MCF 10A (cell line): ENCODE measurements around the gene MAP2K4. TPM values are rescaled to one million over a fixed set of nuclear protein-coding genes. Genes with fewer than 3 reads are reported as not detected.

Source experiments
- BruUV-seq: library from RNA; stranded (reverse); fragments of 400-500 nt; replicated peaks from 2 replicates; lab custom pipeline; 2021; lab: Mats Ljungman, UMichigan
- CTCF ChIA-PET: fragments of 300-600 bp; sonication (Branson Sonifier 250); formaldehyde crosslinking; extraction: SDS; loops from one replicate; lab custom pipeline; 2021; ENCODE audit warnings: antibody characterized with exemption, inconsistent platforms; lab: Yijun Ruan, JAX
- POLR2A ChIA-PET: fragments of 300-600, 350-650 bp; sonication (Branson Sonifier 250); formaldehyde crosslinking; extraction: SDS; loops from one replicate; lab custom pipeline; 2020; ENCODE audit warnings: antibody characterized with exemption, inconsistent platforms; lab: Yijun Ruan, JAX
- DNase-seq: peaks from one replicate; pipeline ENCODE4 v3.0.0-alpha.2; 2018; ENCODE audit not compliant: unreplicated experiment
- H3K27ac Mint-ChIP-seq: one replicate; pipeline ENCODE4 v1.8.0; 2022; ENCODE audit warnings: mild to moderate bottlenecking, low read depth, mixed read lengths; ENCODE audit not compliant: unreplicated experiment
- H3K27me3 Mint-ChIP-seq: one replicate; pipeline ENCODE4 v1.8.0; 2022; ENCODE audit warnings: mixed read lengths; ENCODE audit not compliant: insufficient read depth, unreplicated experiment
- H3K36me3 Mint-ChIP-seq: one replicate; pipeline ENCODE4 v1.8.0; 2022; ENCODE audit warnings: mild to moderate bottlenecking, moderate library complexity, mixed read lengths; ENCODE audit not compliant: insufficient read depth, unreplicated experiment
- H3K4me1 Mint-ChIP-seq: one replicate; pipeline ENCODE4 v1.8.0; 2022; ENCODE audit warnings: mixed read lengths; ENCODE audit not compliant: insufficient read depth, unreplicated experiment
- H3K4me3 Mint-ChIP-seq: one replicate; pipeline ENCODE4 v1.8.0; 2022; ENCODE audit warnings: mild to moderate bottlenecking, moderate library complexity, mixed read lengths; ENCODE audit not compliant: unreplicated experiment
- H3K9me3 Mint-ChIP-seq: one replicate; pipeline ENCODE4 v1.8.0; 2022; ENCODE audit warnings: mixed read lengths; ENCODE audit not compliant: unreplicated experiment
- CTCF ChIP-seq: fragments of 200-600 bp; IDR thresholded peaks from one replicate; pipeline ENCODE4 v1.8.0; 2022; ENCODE audit warnings: antibody characterized with exemption, mild to moderate bottlenecking; ENCODE audit not compliant: unreplicated experiment
- intact Hi-C: fragments of 100-400 bp; cut with micrococcal nuclease; formaldehyde crosslinking; loops from 2 replicates; pipeline ENCODE4 v1.14.1; 2022
- total RNA-seq: library from RNA; stranded (reverse); gene quantifications from 2 replicates; pipeline ENCODE4 v1.2.3, GENCODE V29; 2022

Gene MAP2K4
- total RNA-seq, 1 experiment from 2014 or later, result 29.2 TPM

DNA sequence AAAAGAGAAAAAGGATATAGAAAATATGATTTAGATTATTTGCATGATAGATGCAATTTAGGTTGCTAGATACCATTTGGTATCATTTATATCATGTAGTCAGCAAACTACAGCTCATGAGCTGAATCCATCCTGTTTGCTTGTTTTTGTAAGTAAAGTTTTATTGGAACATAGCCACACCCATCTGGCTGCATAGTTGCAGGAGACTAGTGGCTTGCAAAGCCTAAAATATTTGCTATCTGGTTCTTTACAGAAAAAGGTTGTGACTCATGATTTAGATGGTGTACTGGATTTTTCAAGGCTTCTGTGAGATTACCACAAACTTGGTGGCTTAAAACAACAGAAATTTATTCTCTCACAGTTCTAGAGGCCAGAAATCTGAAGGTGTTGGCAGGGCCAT is 49.9 kb downstream of the MAP2K4 start:
- peaks cover 23% of the 10 kb centered on the region for H3K36me3 Mint-ChIP-seq
- CTCF ChIA-PET, result interaction anchor here (0.7 kb wide), 1 partner anchor 130 kb away, joined by 3 read pairs; no protein-coding TSS in a partner anchor
- no peaks in the 10 kb centered on the region for H3K9me3 Mint-ChIP-seq
- POLR2A ChIA-PET, result no interaction called here
- H3K4me3 Mint-ChIP-seq, result no peak overlapping the region
- no peak for TF ChIP-seq CTCF
- no peaks in the 10 kb centered on the region for H3K4me1 Mint-ChIP-seq
- no TSS peak for BruUV-seq
- H3K27me3 Mint-ChIP-seq, result no peaks in the 10 kb centered on the region
- H3K27ac Mint-ChIP-seq, result peak overlapping the region; percentile 86
- peak; percentile 47 for DNase-seq
- intact Hi-C loops, result no loop called here

- H3K4me3 Mint-ChIP-seq, result no peak overlapping the region
- ChIA-PET POLR2A (interaction anchor here (1.0 kb wide), 1 partner anchor 11 kb away, joined by 3 read pairs; no protein-coding TSS in a partner anchor), CTCF (interaction anchor here (0.6 to 0.8 kb wide), 2 partner anchors 14 to 35 kb away, joined by 3 read pairs; no protein-coding TSS in a partner anchor)
- H3K9me3 Mint-ChIP-seq, result peaks cover 8% of the 10 kb centered on the region
- H3K4me1 Mint-ChIP-seq, result peaks cover 12% of the 10 kb centered on the region
- H3K27ac Mint-ChIP-seq, result no peak overlapping the region
- no peaks in the 10 kb centered on the region for H3K27me3 Mint-ChIP-seq
- no peak for DNase-seq
- no peak for TF ChIP-seq CTCF
- peaks cover 34% of the 10 kb centered on the region for H3K36me3 Mint-ChIP-seq
- BruUV-seq, result no TSS peak
- intact Hi-C loops, result no loop called here
Observed at GRCh38 chr17:12074346-12074745, 53.7 kb downstream of the MAP2K4 start.

DNA sequence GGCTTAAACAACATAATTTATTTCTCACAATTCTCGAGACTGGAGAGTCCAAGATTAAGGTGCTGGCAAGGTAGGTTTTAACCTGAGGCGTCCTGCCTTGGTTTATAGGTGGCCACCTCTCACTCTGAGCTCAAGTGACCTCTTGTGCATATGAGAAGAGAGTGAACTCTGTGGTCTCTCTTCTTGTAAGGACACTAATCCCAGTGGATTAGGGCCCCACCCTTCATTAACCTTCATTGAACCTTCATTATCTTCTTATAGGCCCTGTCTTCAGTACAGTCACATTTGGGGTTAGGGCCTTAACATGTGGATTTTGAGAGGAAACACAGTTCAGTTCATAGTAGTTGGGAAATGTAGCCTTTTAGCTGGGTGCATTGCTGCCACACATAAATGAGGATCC is 57.1 kb downstream of the MAP2K4 start:
- peaks cover 12% of the 10 kb centered on the region for H3K4me1 Mint-ChIP-seq
- H3K36me3 Mint-ChIP-seq, result peaks cover 47% of the 10 kb centered on the region
- H3K4me3 Mint-ChIP-seq, result no peak overlapping the region
- peaks cover 8% of the 10 kb centered on the region for H3K9me3 Mint-ChIP-seq
- no peak overlapping the region for H3K27ac Mint-ChIP-seq
- ChIA-PET POLR2A (interaction anchor here (0.9 kb wide), 1 partner anchor 76 kb away, joined by 3 read pairs; no protein-coding TSS in a partner anchor), CTCF (interaction anchor here (0.6 kb wide), 1 partner anchor 467 kb away, joined by 3 read pairs; no protein-coding TSS in a partner anchor)
- H3K27me3 Mint-ChIP-seq, result no peaks in the 10 kb centered on the region
- TF ChIP-seq CTCF, result no peak
- DNase-seq, result no peak
- BruUV-seq, result no TSS peak
- intact Hi-C loops, result no loop called here

DNA sequence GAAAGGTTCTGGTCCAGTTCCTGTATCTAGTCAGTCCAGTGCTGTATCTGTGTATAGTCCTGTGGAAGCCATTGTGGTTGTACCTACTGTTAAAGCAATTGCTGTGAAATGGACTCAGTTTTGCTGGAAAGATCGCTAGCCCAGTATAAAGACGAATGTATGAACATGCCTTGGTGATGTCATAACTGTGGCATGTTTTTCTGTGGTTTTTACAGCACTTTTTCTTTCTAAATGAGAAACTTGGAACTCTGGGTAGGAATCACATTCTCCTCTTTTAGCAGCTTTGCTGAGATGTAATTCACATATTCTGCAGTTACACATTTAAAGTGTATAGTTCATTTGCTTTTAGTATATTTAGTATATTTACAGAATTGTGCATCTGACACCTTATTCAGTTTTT is 58.1 kb downstream of the MAP2K4 start:
- Mint-ChIP-seq H3K9me3 (peaks cover 8% of the 10 kb centered on the region), H3K4me1 (peaks cover 12% of the 10 kb centered on the region), H3K27ac (no peak overlapping the region), H3K36me3 (peaks cover 49% of the 10 kb centered on the region), H3K4me3 (no peak overlapping the region), H3K27me3 (no peaks in the 10 kb centered on the region)
- ChIA-PET POLR2A (interaction anchor here (0.8 to 1.2 kb wide), 4 partner anchors 9 to 80 kb away, joined by 3 read pairs; partner anchors contain the start of gene MAP2K4), CTCF (no interaction called here)
- no TSS peak for BruUV-seq
- DNase-seq, result peak; percentile 42
- no peak for TF ChIP-seq CTCF
- intact Hi-C loops, result no loop called here
